Measurements from ENCODE around the gene MRM3. TPM values are rescaled to one million over a fixed set of nuclear protein-coding genes. Genes with fewer than 3 reads are reported as not detected.

Gene MRM3
- total and polyA plus RNA-seq, 2 experiments from 2014 or later: 17.7 to 23.4 TPM

DNA sequence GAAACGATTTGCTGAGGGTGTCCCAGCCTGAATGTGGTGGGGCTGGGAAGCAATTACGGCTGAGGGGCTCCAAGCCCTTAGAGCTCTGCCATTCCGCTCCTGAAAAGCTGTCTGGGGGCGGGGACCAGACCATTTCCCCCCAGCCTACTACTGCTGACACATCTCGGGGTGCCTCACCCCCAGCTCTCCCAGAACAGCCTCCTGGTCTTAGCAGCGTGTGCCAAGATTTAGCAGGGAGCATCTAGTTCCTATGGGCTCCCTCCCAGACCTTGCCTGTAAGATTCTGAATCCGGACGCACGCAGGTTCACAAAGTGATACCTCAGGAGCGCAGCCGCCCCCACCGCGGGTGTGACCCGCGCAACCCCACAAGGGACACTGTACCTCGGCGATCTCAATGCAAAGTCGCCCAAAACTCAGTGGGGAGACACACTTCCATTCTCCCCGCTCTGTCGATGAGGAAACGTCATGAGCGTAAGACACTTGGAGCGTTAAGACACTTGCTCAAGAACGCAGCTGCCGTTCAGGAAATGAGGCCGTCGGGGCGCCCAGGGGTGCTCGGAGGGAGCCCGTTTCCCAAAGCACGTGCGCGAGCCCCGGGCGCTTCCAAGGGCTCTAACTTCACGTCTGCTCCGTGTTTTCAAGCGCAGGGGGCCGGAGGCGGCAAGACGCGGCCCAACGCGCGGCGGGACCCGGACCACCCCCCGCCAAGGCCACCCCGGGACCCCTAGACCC lies 30.7 kb upstream of the MRM3 start:
- H3K4me1 Mint-ChIP-seq: peaks cover 21% of the 10 kb centered on the region
- peaks cover 6% of the 10 kb centered on the region; the same call in 1 of the 2 replicates for H3K4me1 ChIP-seq (ENCODE audit: insufficient read depth)
- peak overlapping the region; percentile 99 for H3K4me2 ChIP-seq
- peak overlapping the region; percentile 96 for H3K4me3 ChIP-seq
- H3F3A ChIP-seq (replicated peaks; ENCODE audit: low read depth): 0 out of 2 replicates have a peak, but pooled peaks cover 4% of the 10 kb centered on the region
- H3K9me3 Mint-ChIP-seq: peaks cover 42% of the 10 kb centered on the region
- peaks cover 7% of the 10 kb centered on the region; the same call in 1 of the 2 replicates for H4K20me1 ChIP-seq (replicated peaks; ENCODE audit: insufficient read depth)
- peaks cover 3% of the 10 kb centered on the region; the same call in 1 of the 2 replicates for H3K9me2 ChIP-seq (ENCODE audit: insufficient read depth)
- peaks cover 67% of the 10 kb centered on the region for H3K36me3 Mint-ChIP-seq (ENCODE audit: low read depth)
- no peak overlapping the region for H3K27ac ChIP-seq (ENCODE audit: low read depth)
- H2AFZ ChIP-seq: peak overlapping the region; percentile 66; the same call in 1 of the 2 replicates
- TF ChIP-seq ZNF331 (CRISPR knock-in tag; IDR thresholded peaks at IDR 0.05; ENCODE audit: low read depth) (no peak), ETS1 (IDR thresholded peaks at IDR 0.05) (no peak)
- peak; percentile 33 for DNase-seq (ENCODE audit: low spot score)
- peaks cover 29% of the 10 kb centered on the region for H3K27me3 Mint-ChIP-seq (ENCODE audit: insufficient read depth, low read depth, poor library complexity)
- peak; percentile 9 for ATAC-seq
- H3K79me2 ChIP-seq (replicated peaks; ENCODE audit: insufficient read depth): peaks cover 38% of the 10 kb centered on the region
- peak overlapping the region; percentile 87 for H3K27ac Mint-ChIP-seq
- no peaks in the 10 kb centered on the region for H3K27me3 ChIP-seq (ENCODE audit: insufficient read depth)
- H3K36me3 ChIP-seq (ENCODE audit: insufficient read depth): peaks cover 25% of the 10 kb centered on the region; the same call in 1 of the 2 replicates
- H3K4me3 Mint-ChIP-seq: peak overlapping the region; percentile 93

DNA sequence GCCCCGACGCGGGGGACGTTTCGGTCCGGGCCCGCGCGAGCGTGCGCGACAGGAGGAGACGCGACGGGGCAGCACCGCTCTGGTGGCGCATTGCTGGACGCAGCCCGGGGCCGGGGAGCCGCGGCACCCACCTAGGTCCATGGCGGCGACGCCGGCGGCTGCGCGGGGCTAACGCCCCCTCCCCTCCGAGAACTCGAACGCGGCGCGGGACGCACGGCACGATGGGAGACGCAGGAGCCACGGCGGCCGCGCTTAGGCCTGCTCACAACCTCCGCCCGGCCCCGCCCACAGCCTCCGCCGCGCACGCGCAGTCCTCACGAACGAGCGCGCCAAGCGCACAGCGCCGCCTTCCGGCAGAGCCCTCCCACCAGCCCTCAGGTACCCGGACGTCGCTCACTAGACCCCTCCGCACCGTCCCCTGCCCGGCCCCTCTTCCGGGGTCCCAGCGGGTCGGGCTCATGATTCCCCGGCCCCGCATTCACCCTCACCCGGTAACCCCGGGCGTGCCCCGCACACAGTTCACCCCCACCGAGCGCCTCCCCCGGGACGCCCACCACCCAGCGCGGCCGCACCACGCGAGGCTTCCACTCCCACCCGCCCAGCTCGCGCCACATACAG lies 30.0 kb upstream of the MRM3 start, which contains the start of gene GEMIN4:
Gene GEMIN4 (minus strand): TSS at position 263 of the 618 bp plus-strand sequence. CDS start 122 bp downstream, at position 141.
- H3K4me1 ChIP-seq (ENCODE audit: insufficient read depth): peaks cover 6% of the 10 kb centered on the region; the same call in 1 of the 2 replicates
- Mint-ChIP-seq H3K4me3 (peak within 1 kb of the TSS; percentile 93), H3K27ac (peak within 1 kb of the TSS; percentile 87), H3K27me3 (ENCODE audit: insufficient read depth, low read depth, poor library complexity) (peaks cover 28% of the 10 kb centered on the region), H3K9me3 (peaks cover 42% of the 10 kb centered on the region), H3K36me3 (ENCODE audit: low read depth) (peaks cover 67% of the 10 kb centered on the region), H3K4me1 (peaks cover 23% of the 10 kb centered on the region)
- no peaks in the 10 kb centered on the region for H3K27me3 ChIP-seq (ENCODE audit: insufficient read depth)
- peaks cover 3% of the 10 kb centered on the region; the same call in 1 of the 2 replicates for H3K9me2 ChIP-seq (ENCODE audit: insufficient read depth)
- peak within 1 kb of the TSS; percentile 84; the same call in 1 of the 2 replicates for H3K27ac ChIP-seq (ENCODE audit: low read depth)
- peak within 1 kb of the TSS; percentile 99 for H3K4me2 ChIP-seq
- peaks cover 36% of the 10 kb centered on the region for H3K79me2 ChIP-seq (replicated peaks; ENCODE audit: insufficient read depth)
- ATAC-seq: peak; percentile 93
- peak within 1 kb of the TSS; percentile 96 for H3K4me3 ChIP-seq
- H3F3A ChIP-seq (replicated peaks; ENCODE audit: low read depth): 0 out of 2 replicates have a peak, but pooled peaks cover 4% of the 10 kb centered on the region
- peaks cover 7% of the 10 kb centered on the region; the same call in 1 of the 2 replicates for H4K20me1 ChIP-seq (replicated peaks; ENCODE audit: insufficient read depth)
- H2AFZ ChIP-seq: peak within 1 kb of the TSS; percentile 83
- DNase-seq (ENCODE audit: low spot score): peak; percentile 95
- H3K36me3 ChIP-seq (ENCODE audit: insufficient read depth): peaks cover 18% of the 10 kb centered on the region; the same call in 1 of the 2 replicates
- TF ChIP-seq ZNF331 (CRISPR knock-in tag; IDR thresholded peaks at IDR 0.05; ENCODE audit: low read depth) (no peak), JUNB (IDR thresholded peaks at IDR 0.05; ENCODE audit: unreplicated experiment) (no peak), REST (IDR thresholded peaks at IDR 0.05; ENCODE audit: unreplicated experiment) (no peak), CREB1 (CRISPR knock-in tag; IDR thresholded peaks at IDR 0.05; ENCODE audit: low read depth) (no peak), EZH2 (IDR thresholded peaks at IDR 0.05; ENCODE audit: low read depth, unreplicated experiment) (no peak), POLR2AphosphoS5 (IDR thresholded peaks at IDR 0.05; ENCODE audit: low read depth) (peak; percentile 75), ETS1 (IDR thresholded peaks at IDR 0.05) (peak; percentile 40; the same call in 1 of the 2 replicates), NANOG (IDR thresholded peaks at IDR 0.05; ENCODE audit: borderline replicate concordance) (no peak), STAT1 (IDR thresholded peaks at IDR 0.05; ENCODE audit: unreplicated experiment) (no peak)
